Breast epithelium (tissue), 3 donors: ENCODE data around the gene GNL3.

Source experiments
- POLR2A ChIP-seq: fragments of 450-650 bp; IDR thresholded peaks from one replicate; pipeline ENCODE4 v1.6.1; 2016; ENCODE audit warnings: antibody characterized with exemption, mild to moderate bottlenecking, moderate library complexity
- POLR2AphosphoS5 ChIP-seq, 3 donors: sonication (generic); formaldehyde crosslinking; IDR thresholded peaks; one replicate each; pipeline ENCODE4 v1.6.1; 2017; ENCODE audit warnings: antibody characterized with exemption in 3 of 3
- TF ChIP-seq, protein P1 (sequence below), 3 donors: fragments of 450-650 bp; IDR thresholded peaks; one replicate each; pipeline ENCODE4 v1.5.1; 2016 to 2017; ENCODE audit warnings: antibody characterized with exemption in 3 of 3, mild to moderate bottlenecking in 3 of 3, moderate library complexity in 3 of 3

DNA sequence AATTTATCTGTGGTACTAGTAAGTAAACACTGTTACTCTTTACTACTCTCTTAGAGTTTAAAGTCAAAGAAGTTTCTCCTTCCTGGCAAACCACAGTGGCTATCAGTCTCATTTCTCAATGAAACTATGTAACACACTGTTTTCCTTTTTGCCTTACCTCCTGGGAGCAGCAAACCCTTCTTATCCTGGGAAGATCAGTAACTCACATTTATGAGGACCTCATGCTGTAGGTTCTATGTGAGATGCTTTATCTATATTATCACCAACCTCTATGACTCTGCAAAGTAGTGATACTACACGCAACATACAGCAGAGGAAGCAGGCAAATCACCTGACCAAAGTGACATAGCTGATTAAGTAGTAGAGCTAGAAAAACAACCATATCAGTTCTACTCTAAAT, 35.4 kb upstream of the GNL3 start:
- TF ChIP-seq, protein P1, sequence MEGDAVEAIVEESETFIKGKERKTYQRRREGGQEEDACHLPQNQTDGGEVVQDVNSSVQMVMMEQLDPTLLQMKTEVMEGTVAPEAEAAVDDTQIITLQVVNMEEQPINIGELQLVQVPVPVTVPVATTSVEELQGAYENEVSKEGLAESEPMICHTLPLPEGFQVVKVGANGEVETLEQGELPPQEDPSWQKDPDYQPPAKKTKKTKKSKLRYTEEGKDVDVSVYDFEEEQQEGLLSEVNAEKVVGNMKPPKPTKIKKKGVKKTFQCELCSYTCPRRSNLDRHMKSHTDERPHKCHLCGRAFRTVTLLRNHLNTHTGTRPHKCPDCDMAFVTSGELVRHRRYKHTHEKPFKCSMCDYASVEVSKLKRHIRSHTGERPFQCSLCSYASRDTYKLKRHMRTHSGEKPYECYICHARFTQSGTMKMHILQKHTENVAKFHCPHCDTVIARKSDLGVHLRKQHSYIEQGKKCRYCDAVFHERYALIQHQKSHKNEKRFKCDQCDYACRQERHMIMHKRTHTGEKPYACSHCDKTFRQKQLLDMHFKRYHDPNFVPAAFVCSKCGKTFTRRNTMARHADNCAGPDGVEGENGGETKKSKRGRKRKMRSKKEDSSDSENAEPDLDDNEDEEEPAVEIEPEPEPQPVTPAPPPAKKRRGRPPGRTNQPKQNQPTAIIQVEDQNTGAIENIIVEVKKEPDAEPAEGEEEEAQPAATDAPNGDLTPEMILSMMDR (IDR thresholded peaks at IDR 0.05), result no peak
- no peak for TF ChIP-seq POLR2AphosphoS5 (IDR thresholded peaks at IDR 0.05)
- TF ChIP-seq POLR2A, result no peak
